ENCODE measurements around the gene SCAPER. TPM values are rescaled to one million over a fixed set of nuclear protein-coding genes. Genes with fewer than 3 reads are reported as not detected.

The SCAPER gene
- total RNA-seq, 1 donor from 2014 or later, result 20.8 TPM

- Histone ChIP-seq H3K36me3 (ENCODE audit: control insufficient read depth, insufficient read depth, low read length) (no peaks in the 10 kb centered on the region), H3K4me3 (ENCODE audit: low read depth, low read length) (no peak overlapping the region), H3K27me3 (ENCODE audit: control insufficient read depth, insufficient read depth, low read length) (peaks cover 90% of the 10 kb centered on the region)
- DNase-seq (ENCODE audit: low read depth), result no peak
- TF ChIP-seq CTCF (IDR thresholded peaks at IDR 0.05; ENCODE audit: insufficient read depth, low read length, poor library complexity, severe bottlenecking), result no peak
Observed at GRCh38 chr15:76337059-76337695, 568.0 kb downstream of the SCAPER start.

GRCh38 chr15:76336254-76337058 is 568.7 kb downstream of the SCAPER start, which contains the start of gene ISL2:
Gene ISL2 (plus strand): TSS chr15:76336773. CDS start chr15:76336884, 111 bp downstream.
- Histone ChIP-seq H3K27me3 (ENCODE audit: control insufficient read depth, insufficient read depth, low read length) (peaks cover 83% of the 10 kb centered on the region), H3K4me3 (ENCODE audit: low read depth, low read length) (peak within 1 kb of the TSS; percentile 26), H3K36me3 (ENCODE audit: control insufficient read depth, insufficient read depth, low read length) (no peaks in the 10 kb centered on the region)
- no peak for TF ChIP-seq CTCF (IDR thresholded peaks at IDR 0.05; ENCODE audit: insufficient read depth, low read length, poor library complexity, severe bottlenecking)
- DNase-seq (ENCODE audit: low read depth), result peak; percentile 23

GRCh38 chr15:76335307-76336253 is 569.6 kb downstream of the SCAPER start:
- no peak for DNase-seq (ENCODE audit: low read depth)
- Histone ChIP-seq H3K4me3 (ENCODE audit: low read depth, low read length) (peak overlapping the region; percentile 26), H3K36me3 (ENCODE audit: control insufficient read depth, insufficient read depth, low read length) (no peaks in the 10 kb centered on the region), H3K27me3 (ENCODE audit: control insufficient read depth, insufficient read depth, low read length) (peaks cover 74% of the 10 kb centered on the region)
- TF ChIP-seq CTCF (IDR thresholded peaks at IDR 0.05; ENCODE audit: insufficient read depth, low read length, poor library complexity, severe bottlenecking), result no peak

- peaks cover 67% of the 10 kb centered on the region for H3K27me3 ChIP-seq (ENCODE audit: control insufficient read depth, insufficient read depth, low read length)
- no peak overlapping the region for H3K4me3 ChIP-seq (ENCODE audit: low read depth, low read length)
- TF ChIP-seq CTCF (IDR thresholded peaks at IDR 0.05; ENCODE audit: insufficient read depth, low read length, poor library complexity, severe bottlenecking), result no peak
Observed at GRCh38 chr15:76334438-76335306, 570.5 kb downstream of the SCAPER start.

More at GRCh38 chr15:76334438-76335306, 570.5 kb downstream of the SCAPER start:
- no peak for DNase-seq (ENCODE audit: low read depth)
- H3K36me3 ChIP-seq (ENCODE audit: control insufficient read depth, insufficient read depth, low read length), result no peaks in the 10 kb centered on the region

All from kidney epithelial cell (primary cell).